ENCODE data around the gene OR51B4.

Gene OR51B4

GRCh38 chr11:5301846-5302245 is at the start of gene OR51B4:
Gene OR51B4, minus strand, starts transcription at chr11:5301946. Its CDS starts 0 bp downstream, at chr11:5301946.
- TF ChIP-seq GATA2 (IDR thresholded peaks at IDR 0.05; ENCODE audit: low read depth, low read length) = no peak

- TF ChIP-seq GATA3 (IDR thresholded peaks at IDR 0.05; ENCODE audit: low read depth, low read length) = no peak
- TF ChIP-seq GATA2 (IDR thresholded peaks at IDR 0.05; ENCODE audit: low read depth, low read length) = no peak
These were observed 49.5 kb upstream of the OR51B4 start, which contains the start of gene OR51B6 for GRCh38 chr11:5351208-5351607. Gene OR51B6, plus strand, starts transcription at chr11:5351508. Its CDS starts 0 bp downstream, at chr11:5351508.

GRCh38 chr11:5349550-5349949 is 47.8 kb upstream of the OR51B4 start:
- TF ChIP-seq GATA2 (IDR thresholded peaks at IDR 0.05; ENCODE audit: low read depth, low read length) = no peak
- TF ChIP-seq GATA3 (IDR thresholded peaks at IDR 0.05; ENCODE audit: low read depth, low read length) = no peak

- TF ChIP-seq GATA3 (IDR thresholded peaks at IDR 0.05; ENCODE audit: low read depth, low read length) (no peak), GATA2 (IDR thresholded peaks at IDR 0.05; ENCODE audit: low read depth, low read length) (no peak)
These were observed 46.9 kb upstream of the OR51B4 start for GRCh38 chr11:5348551-5349194.

- TF ChIP-seq GATA3 (IDR thresholded peaks at IDR 0.05; ENCODE audit: low read depth, low read length) = no peak
These were observed 44.1 kb upstream of the OR51B4 start for GRCh38 chr11:5345831-5346230.

- TF ChIP-seq GATA3 (IDR thresholded peaks at IDR 0.05; ENCODE audit: low read depth, low read length) (no peak), GATA2 (IDR thresholded peaks at IDR 0.05; ENCODE audit: low read depth, low read length) (no peak)
These were observed 42.0 kb upstream of the OR51B4 start, which contains the start of gene OR51B5 for GRCh38 chr11:5343474-5344335. Gene OR51B5, minus strand, starts transcription at chr11:5343524. Its CDS starts 0 bp downstream, at chr11:5343524.

GRCh38 chr11:5339771-5340322 is 38.1 kb upstream of the OR51B4 start:
- no peak for TF ChIP-seq GATA2 (IDR thresholded peaks at IDR 0.05; ENCODE audit: low read depth, low read length)
- TF ChIP-seq GATA3 (IDR thresholded peaks at IDR 0.05; ENCODE audit: low read depth, low read length) = no peak

- TF ChIP-seq GATA2 (IDR thresholded peaks at IDR 0.05; ENCODE audit: low read depth, low read length) (no peak), GATA3 (IDR thresholded peaks at IDR 0.05; ENCODE audit: low read depth, low read length) (no peak)
These were observed 34.6 kb upstream of the OR51B4 start for GRCh38 chr11:5336331-5336730.

GRCh38 chr11:5335170-5335569 is 33.4 kb upstream of the OR51B4 start:
- no peak for TF ChIP-seq GATA2 (IDR thresholded peaks at IDR 0.05; ENCODE audit: low read depth, low read length)
- no peak for TF ChIP-seq GATA3 (IDR thresholded peaks at IDR 0.05; ENCODE audit: low read depth, low read length)

GRCh38 chr11:5324197-5324596 is 22.5 kb upstream of the OR51B4 start, which contains the start of gene OR51B2:
Gene OR51B2, minus strand, starts transcription at chr11:5324297. Its CDS starts 0 bp downstream, at chr11:5324297.
- TF ChIP-seq GATA3 (IDR thresholded peaks at IDR 0.05; ENCODE audit: low read depth, low read length) = no peak
- TF ChIP-seq GATA2 (IDR thresholded peaks at IDR 0.05; ENCODE audit: low read depth, low read length) = no peak

- TF ChIP-seq GATA2 (IDR thresholded peaks at IDR 0.05; ENCODE audit: low read depth, low read length) (no peak), GATA3 (IDR thresholded peaks at IDR 0.05; ENCODE audit: low read depth, low read length) (no peak)
These were observed 15.5 kb upstream of the OR51B4 start for GRCh38 chr11:5317292-5317691.

GRCh38 chr11:5310423-5310822 is 8.7 kb upstream of the OR51B4 start:
- TF ChIP-seq GATA2 (IDR thresholded peaks at IDR 0.05; ENCODE audit: low read depth, low read length) (no peak), GATA3 (IDR thresholded peaks at IDR 0.05; ENCODE audit: low read depth, low read length) (no peak)

- no peak for TF ChIP-seq GATA3 (IDR thresholded peaks at IDR 0.05; ENCODE audit: low read depth, low read length)
- TF ChIP-seq GATA2 (IDR thresholded peaks at IDR 0.05; ENCODE audit: low read depth, low read length) = no peak
These were observed 5.7 kb upstream of the OR51B4 start for GRCh38 chr11:5307256-5308019.

- TF ChIP-seq GATA3 (IDR thresholded peaks at IDR 0.05; ENCODE audit: low read depth, low read length) = no peak
- TF ChIP-seq GATA2 (IDR thresholded peaks at IDR 0.05; ENCODE audit: low read depth, low read length) = no peak
These were observed 2.3 kb upstream of the OR51B4 start for GRCh38 chr11:5304046-5304445.

All from SH-SY5Y (cell line).